Activated CD8-positive, alpha-beta memory T cell treated with anti-CD3 and anti-CD28 coated beads for 36 hours (primary cell): ENCODE measurements around the gene CHURC1. TPM values are rescaled to one million over a fixed set of nuclear protein-coding genes. Genes with fewer than 3 reads are reported as not detected.

ENCODE experiments used
- CTCF ChIA-PET: fragments of 350-600 bp; sonication (Branson Sonifier 250); formaldehyde crosslinking; loops from one replicate; lab custom pipeline; 2021; ENCODE audit warnings: antibody characterized with exemption; lab: Charles Lee
- POLR2A ChIA-PET: fragments of 350-600 bp; sonication (Branson Sonifier 250); formaldehyde crosslinking; loops from one replicate; lab custom pipeline; 2021; ENCODE audit warnings: antibody characterized with exemption; lab: Charles Lee
- total RNA-seq, 2 experiments: library from RNA; stranded (reverse); gene quantifications; one replicate each; pipeline ENCODE4 v1.2.3, GENCODE V29; 2021

Gene CHURC1
- 10 to 100 TPM; 43.5 to 44.9 TPM for total RNA-seq

DNA sequence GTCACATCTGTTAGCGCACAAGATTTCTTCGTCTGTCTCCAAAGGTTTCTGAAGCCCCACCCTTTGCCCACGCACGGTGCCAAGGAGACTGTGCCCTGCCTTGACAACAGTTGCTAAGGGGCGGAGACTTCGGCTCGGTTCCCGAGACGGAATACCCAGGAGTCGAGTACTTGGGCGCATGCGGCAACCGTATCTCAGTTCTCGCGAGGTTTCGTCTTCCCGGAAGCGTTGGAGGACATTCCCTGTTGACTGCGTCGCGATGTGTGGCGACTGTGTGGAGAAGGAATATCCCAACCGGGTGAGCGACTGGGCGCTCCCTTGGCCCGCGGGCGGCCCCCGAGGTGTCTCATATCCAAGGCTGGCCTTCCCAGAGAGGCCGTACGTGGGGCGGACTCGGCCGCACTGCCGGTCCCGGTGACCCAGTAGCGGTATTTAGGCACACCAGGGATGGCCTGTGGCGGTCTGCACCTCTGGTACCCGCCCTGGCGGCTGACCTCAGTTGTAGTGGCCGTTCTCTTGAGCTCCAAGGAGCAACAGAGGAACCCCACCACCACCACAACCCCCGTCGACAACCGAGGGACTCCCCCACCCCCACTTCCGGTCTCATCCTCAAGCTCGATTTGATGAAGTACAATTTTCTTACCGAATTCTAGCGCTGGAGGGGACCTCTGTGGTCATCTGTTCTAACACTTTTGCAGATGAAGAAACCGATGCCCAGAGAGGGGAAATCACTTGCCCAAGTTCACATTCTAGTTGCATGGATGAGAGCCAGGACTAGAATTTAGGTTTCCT is at the start of gene CHURC1:
CHURC1 (plus strand) TSS at position 219 of the 792 bp plus-strand sequence; CDS start at position 260, 41 bp downstream.
- ChIA-PET POLR2A (interaction anchor here (0.6 to 1.8 kb wide), 11 partner anchors 9 to 494 kb away, joined by 3 to 9 read pairs (median 4); partner anchors contain the start of gene FNTB), CTCF (interaction anchor here (0.7 to 1.8 kb wide), 2 partner anchors 23 to 54 kb away, joined by 3 to 6 read pairs; no protein-coding TSS in a partner anchor)

DNA sequence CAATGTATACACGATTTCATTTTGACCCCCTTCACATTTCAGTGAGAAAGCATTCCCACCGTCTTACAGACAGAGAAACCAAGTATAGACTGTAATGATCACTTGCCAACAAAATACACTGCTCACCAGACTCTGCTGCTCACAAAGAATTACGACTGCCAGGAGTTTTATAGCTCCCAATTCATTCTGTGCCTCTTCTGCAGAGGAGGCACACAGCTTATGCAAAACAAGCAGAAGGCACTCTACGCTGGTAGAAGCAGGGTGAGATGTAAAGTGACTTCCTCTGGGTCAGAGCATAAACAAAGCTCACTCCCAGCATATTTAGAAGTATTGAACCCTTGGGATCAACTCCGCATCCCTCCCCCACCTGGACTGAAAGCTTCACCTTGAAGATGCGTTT is 49.1 kb upstream of the CHURC1 start:
- POLR2A ChIA-PET = no interaction called here

DNA sequence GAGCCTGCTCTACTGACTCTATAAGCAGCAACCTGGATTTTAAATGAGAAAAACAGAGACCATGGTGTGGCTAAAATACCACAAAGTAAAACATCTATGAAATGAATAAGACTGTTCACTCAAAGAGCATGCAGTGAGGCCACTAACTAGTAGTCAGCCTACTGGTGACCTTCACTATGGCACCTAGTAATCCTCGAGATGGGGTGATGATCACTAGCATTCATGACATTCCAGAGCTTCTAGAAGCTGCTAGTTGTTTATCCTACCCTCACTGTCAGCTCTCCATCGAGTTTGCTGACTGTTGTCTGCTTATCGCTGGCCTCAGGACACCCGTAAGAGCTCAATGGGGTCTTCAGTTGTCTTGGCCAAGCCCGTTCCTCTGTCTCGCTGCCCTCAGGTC is 48.3 kb upstream of the CHURC1 start:
- ChIA-PET CTCF (no interaction called here), POLR2A (no interaction called here)

More for the DNA sequence above, 49.1 kb upstream of the CHURC1 start:
- CTCF ChIA-PET = no interaction called here

DNA sequence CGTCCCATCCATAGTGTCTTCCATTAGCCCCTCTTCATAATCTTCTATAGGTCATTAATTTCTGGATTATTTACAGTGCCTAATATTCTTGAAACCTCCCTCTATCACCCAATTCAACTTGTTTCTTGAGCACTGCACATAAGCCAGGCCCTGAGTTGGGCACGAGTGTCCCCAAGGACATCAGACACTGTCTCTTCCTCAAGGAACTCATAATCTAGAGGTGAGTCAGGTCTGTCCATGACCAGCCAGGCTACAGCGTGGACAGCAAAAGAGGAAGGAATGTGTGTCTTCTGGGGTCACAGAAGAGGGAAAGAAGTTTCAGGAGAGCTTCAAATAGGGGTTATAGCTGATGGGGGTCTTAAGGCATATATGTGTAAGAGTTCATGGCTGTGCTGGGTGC is 47.1 kb upstream of the CHURC1 start:
- ChIA-PET POLR2A (no interaction called here), CTCF (no interaction called here)

DNA sequence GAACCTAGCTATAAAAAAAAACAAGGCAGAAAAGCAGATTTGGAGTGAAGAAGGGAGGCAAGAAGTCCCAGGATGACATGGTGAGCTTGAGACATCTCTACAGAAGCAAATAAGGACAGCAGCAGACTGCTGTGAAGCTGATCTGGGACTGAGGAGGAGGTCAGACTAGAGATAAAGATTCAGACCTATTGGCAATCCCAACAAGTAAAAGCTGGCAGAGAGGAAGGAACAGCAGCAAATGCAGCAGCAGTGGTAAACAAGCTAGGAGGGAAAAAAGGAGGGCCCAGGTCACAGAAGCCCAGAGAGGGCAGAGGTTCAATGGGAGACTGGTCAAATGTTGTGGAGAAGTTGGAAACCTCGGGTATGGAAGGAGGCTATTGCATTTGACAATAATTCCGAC is 45.9 kb upstream of the CHURC1 start:
- CTCF ChIA-PET = no interaction called here

DNA sequence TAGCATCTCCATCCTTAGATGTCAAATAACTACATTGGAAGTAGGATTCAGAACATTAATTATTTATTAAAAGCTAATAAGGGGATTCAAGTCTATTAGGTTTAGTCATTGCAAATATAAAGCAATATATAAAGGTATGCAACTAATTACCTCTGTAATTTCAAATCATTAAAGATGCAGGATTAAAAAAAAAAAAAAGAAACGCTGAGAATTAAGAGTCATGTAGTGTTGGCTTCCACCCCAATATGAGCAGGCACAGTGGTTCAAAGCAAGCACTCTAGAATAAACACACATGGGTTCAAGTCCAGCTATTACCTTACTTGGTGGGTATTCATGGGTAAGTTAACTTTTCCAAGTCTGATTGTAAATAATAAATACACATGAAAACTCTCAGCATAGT is 45.4 kb upstream of the CHURC1 start:
- CTCF ChIA-PET = interaction anchor here (0.9 to 1.2 kb wide), 2 partner anchors 11 to 40 kb away, joined by 3 read pairs; partner anchors contain the start of gene SPTB
- POLR2A ChIA-PET = no interaction called here

More for the DNA sequence above, 45.9 kb upstream of the CHURC1 start:
- POLR2A ChIA-PET = no interaction called here

DNA sequence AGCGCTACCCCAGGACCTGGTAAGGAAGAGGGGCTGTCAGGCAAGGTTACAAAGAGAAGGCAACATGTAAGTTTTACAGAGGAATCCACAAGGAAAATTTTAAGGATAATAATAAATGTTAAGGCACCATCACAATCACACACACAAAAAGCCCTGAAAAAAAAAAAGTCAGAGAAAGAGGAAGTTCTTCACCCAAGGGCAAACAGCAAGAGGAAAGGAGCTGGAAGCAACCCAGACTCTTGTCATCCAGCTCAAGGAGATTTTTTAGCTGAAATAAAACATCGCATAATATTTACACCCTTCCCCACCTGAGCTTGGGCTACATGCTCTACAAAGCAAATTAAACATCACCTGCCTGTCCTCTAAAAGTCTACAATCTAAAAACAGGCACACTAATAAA is 44.1 kb upstream of the CHURC1 start:
- CTCF ChIA-PET = no interaction called here
- POLR2A ChIA-PET = interaction anchor here (0.7 kb wide), 1 partner anchor 81 kb away, joined by 4 read pairs; no protein-coding TSS in a partner anchor

DNA sequence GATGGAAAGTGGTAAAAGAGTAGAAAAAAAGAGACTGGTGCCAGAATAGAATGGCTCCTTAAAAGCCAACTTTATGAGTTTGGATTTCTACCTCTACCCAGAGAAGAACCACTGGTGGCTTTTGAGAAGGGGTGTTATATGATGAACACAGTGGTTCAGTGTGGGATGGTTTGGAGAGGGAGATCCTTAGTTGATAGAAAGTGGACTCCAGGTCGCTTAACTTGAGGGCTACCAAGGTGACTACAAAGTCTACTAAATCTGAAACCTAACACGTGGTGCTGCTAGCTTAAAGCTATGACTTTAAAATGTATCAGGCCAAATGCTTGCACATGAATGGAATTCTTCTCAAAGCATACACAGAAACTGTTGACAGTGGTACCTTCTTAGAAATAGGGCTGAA is 42.9 kb upstream of the CHURC1 start:
- POLR2A ChIA-PET = no interaction called here
- CTCF ChIA-PET = no interaction called here

DNA sequence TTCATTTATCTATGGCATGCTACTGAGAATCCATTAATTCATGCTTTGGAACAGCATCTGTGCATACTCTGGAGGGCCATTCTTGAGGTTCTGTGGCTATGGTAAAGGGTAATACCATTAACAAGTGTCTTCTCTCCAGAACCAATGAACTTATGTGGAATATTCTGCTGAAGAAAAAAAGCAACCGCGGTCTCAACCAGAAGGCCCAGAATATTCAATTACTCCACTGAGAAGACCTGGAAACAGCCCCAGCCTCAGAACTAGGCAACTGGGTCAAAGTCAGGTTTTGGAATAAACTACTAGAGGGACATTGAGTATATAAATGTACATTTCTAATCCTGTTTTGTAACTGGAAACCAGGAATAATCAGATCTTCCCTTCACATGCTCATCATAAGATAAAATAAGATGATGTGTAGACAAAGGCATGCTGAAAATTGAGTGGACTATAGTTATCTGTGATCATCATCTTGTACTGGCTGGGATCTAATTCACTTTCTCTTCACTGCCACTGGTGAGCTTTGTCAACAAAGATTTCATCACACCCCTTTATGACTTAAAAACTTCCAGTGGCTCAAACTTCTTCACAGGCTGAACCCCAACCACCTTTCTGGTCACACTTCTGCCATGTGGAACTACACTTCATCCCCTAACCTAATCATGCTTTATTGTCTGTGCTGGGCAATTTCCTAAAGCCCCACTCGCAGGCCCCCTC is 40.6 kb upstream of the CHURC1 start:
- CTCF ChIA-PET = no interaction called here
- POLR2A ChIA-PET = no interaction called here

DNA sequence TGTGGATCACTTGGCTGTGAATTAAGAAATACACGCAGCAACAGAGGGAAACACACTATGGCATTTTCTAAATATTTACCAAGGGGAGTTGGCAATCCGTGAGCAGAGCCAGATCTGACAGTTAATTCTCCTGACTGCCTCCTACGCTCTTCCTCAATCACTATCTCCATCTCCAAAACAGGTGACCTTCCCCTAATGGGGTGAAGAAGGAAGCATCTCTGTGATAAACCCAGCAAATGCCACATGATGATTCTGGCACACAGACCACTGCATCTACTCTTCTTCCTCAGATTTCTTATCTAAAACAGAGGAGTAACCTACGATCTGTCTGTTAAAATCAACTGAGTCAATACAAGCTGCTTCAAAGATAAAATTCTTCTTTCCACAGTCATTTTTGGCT is 38.9 kb upstream of the CHURC1 start:
- CTCF ChIA-PET = interaction anchor here (1.1 kb wide), 1 partner anchor 52 kb away, joined by 4 read pairs; no protein-coding TSS in a partner anchor
- POLR2A ChIA-PET = no interaction called here

DNA sequence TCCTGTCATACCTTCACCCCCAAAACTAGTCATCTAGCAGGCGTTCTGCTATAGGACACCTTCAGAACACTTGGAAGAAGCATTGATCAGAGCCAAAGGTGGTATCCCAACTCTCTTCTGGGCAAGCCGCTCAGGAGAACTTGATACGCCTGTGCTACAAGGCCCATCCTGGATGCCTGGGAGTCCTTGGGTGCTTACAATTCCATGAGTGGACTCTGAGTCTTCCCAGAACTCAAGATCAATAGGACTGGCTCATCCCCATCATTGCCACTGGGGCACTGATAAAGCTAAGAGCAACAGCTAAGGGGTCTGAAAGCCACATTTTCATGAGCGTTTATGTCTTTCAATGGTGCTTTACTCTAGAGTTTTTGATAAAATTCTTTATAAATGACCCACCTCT is 36.4 kb upstream of the CHURC1 start:
- POLR2A ChIA-PET = no interaction called here

DNA sequence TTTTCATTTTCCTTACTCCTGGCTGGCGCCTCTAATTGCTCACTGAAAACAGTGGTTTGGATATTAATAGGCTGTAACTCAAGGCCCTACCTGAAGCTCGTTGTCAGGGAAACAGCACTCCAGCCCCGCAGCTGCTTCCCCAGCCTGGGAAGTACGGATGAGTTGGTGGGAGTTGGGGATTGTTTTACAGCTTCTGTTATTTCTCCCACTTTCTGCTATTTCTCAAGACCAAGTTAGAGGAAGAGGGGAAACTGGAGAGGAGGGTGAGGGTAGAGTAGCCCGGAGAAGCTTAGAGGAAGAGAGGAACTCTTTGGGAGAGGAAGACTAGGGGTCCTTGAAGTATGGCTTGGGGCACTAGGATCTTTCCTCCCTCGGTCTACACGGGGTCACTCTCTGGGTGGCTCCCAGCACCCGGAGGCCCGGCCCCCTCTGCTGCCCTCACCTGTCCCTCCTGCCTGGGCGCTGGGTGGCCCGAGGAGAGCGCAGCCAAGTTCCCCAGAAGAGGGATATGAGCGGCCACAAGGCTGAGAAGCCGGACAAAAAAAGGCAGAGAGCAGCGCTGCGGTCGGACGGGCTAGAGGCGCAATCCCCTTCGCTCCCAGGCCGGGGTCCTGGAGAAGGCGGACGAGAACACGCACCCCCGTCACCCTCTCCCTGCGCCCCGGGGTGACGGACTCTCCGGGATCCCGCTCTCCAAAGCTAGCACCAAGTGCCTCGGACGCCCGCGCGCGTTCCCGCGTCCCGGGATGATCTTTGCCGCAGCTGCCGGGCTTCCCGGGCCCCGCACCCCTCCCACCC is 35.2 kb upstream of the CHURC1 start:
- CTCF ChIA-PET = interaction anchor here (0.7 to 2.9 kb wide), 4 partner anchors 10 to 208 kb away, joined by 3 to 11 read pairs (median 3); no protein-coding TSS in a partner anchor
- POLR2A ChIA-PET = interaction anchor here (0.7 kb wide), 1 partner anchor 40 kb away, joined by 4 read pairs; no protein-coding TSS in a partner anchor

More for the DNA sequence above, 36.4 kb upstream of the CHURC1 start:
- CTCF ChIA-PET = interaction anchor here (0.7 to 2.9 kb wide), 2 partner anchors 12 to 14 kb away, joined by 3 to 11 read pairs; no protein-coding TSS in a partner anchor

DNA sequence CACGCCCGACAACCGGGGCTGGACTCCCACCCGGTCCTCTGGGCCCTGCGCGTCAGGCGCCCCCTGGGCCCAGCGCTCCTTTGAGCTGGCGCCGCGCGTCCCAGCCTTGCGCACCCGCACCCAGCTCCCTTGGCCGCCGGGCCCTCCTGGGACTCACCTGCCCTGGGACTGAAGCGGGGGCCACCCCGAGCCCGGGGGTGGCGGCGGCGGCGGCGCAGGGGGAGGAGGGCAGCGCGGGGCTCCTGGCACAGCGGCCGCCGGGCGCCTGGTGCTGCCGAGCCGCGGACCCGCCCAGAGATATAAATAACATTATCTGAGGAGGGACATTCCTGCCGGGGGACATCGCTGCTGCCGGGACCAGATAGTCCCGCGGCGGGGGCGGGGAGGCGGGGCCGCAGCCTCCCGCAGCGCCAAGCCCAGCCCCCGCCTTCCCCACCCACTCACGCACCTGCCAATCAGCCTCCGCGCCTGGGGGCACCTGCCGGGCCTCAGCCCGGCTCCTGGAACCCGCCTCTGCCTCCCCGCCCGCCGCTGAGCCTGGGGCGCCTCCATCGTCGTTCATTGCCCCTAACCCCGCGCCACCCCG is 34.5 kb upstream of the CHURC1 start, which contains the start of gene SPTB:
SPTB (minus strand) TSS at position 273 of the 586 bp plus-strand sequence. CDS start 56,813 bp downstream, outside the sequence.
- POLR2A ChIA-PET = interaction anchor here (0.7 kb wide), 1 partner anchor 39 kb away, joined by 4 read pairs; no protein-coding TSS in a partner anchor
- CTCF ChIA-PET = interaction anchor here (0.7 to 2.9 kb wide), 4 partner anchors 10 to 333 kb away, joined by 3 to 11 read pairs (median 3); no protein-coding TSS in a partner anchor

DNA sequence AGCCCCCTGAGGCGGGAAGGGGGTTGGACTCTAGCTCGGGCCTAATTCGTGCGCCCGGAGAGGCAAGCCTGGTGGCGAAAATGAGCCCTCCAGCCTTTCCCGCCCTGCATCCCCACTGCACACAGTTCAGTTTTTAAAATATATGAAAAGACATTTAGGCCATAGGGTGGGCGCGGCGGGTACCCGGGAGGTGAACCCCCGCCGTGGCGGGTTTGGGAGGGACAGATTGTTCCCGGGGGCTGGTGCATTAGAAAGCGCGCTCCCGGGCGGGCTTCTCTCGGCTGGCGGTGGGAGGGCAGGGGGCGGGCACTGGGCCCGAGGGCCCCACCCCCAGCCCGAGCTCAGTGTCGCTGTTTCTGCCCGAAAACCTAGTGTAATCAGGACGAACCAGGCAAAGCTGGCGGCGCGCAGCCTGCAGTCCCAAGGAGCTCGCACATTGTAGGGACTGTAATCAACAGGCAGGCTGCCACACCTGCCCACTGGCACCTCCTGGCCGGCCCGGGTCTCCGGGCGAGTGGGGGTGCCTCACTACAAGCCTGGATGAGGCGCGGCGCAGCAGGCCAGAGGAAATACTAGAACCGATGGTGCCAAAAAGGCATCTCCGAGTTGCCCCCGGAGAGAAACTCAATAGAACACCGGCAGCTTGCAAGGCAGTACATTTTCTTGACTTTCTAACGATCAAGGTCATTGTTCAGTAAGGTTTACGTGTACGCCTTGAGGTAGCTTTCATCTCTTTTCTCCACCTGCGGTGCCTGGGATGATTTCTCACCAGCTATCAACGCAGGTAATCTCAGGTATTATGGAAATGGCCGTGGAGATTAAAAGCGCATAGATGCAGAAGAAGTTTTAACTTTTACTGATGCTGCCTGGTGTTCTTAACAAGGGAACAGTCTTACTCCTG is 33.8 kb upstream of the CHURC1 start:
- ChIA-PET POLR2A (interaction anchor here (0.5 kb wide), 1 partner anchor 155 kb away, joined by 3 read pairs; no protein-coding TSS in a partner anchor), CTCF (interaction anchor here (0.7 to 2.1 kb wide), 4 partner anchors 11 to 334 kb away, joined by 3 to 10 read pairs (median 3); no protein-coding TSS in a partner anchor)

DNA sequence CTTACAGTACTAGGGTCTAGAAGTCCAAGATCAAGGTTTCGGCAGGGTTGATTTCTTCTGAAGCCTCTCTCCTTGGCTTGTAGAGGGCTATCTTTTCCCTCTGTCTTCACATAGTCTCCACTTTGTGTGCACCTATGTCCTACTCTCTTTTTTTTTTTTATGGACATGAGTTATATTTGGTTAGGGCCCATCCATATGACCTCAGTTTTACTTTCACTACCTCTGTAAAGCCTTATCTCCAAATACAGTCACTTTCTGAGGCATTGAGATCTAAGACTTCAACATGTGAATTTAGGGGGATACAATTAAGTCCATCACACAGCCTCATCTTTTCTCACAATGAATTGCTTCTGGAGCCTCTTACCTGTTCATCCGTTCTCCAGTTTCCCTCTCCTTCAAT is 28.7 kb upstream of the CHURC1 start:
- ChIA-PET POLR2A (no interaction called here), CTCF (interaction anchor here (0.7 kb wide), 1 partner anchor 134 kb away, joined by 3 read pairs; no protein-coding TSS in a partner anchor)

DNA sequence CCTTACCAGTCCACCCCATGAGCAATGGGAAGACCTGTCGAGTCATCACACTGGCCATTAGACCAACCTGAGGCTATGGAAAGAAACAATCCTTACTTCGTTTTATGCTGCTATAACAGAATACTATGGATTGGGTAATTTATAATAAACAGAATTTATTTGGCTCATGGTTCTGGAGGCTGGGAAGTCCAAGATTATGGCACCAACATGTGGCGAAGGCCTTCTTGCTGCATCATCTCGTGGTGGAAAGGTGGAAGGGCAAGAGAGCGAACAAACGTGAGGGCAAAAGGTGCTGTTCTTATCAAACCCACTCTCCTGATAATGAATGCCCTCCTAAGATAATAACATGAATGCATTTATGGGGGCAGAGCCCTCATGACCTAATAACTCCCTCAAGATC is 24.9 kb upstream of the CHURC1 start:
- ChIA-PET CTCF (interaction anchor here (1.9 to 3.9 kb wide), 2 partner anchors 65 to 66 kb away, joined by 5 to 57 read pairs; no protein-coding TSS in a partner anchor), POLR2A (no interaction called here)
